HepG2 (cell line): ENCODE measurements around the gene EPB41L5. TPM values are rescaled to one million over a fixed set of nuclear protein-coding genes. Genes with fewer than 3 reads are reported as not detected.

Experiments used
- CBX1 ChIP-seq: IDR thresholded peaks from one replicate; pipeline ENCODE4 v1.6.1; 2016; ENCODE audit warnings: antibody characterized with exemption, low read depth
- E2F2 ChIP-seq: sonication (generic); formaldehyde crosslinking; IDR thresholded peaks from 2 replicates; pipeline ENCODE4 v1.4.0; 2020; ENCODE audit warnings: missing genetic modification reagents, borderline replicate concordance
- FOXP1 ChIP-seq, 2 experiments: fragments of 450-650 bp in 1 of 2; IDR thresholded peaks; 2 replicates each; pipeline ENCODE4 v1.6.1; 2017 to 2018; ENCODE audit warnings: antibody characterized with exemption in 1 of 2
- HDAC1 ChIP-seq: sonication (generic); formaldehyde crosslinking; IDR thresholded peaks from 2 replicates; pipeline ENCODE4 v1.5.1; 2020; ENCODE audit warnings: mild to moderate bottlenecking, missing genetic modification reagents
- HNF4A ChIP-seq: sonication (generic); formaldehyde crosslinking; IDR thresholded peaks from 2 replicates; pipeline ENCODE4 v1.4.0; 2020; ENCODE audit warnings: missing genetic modification reagents
- HNRNPL ChIP-seq: fragments of 200-400 bp; formaldehyde crosslinking; IDR thresholded peaks from 2 replicates; pipeline ENCODE4 v1.6.1; 2017; ENCODE audit warnings: mild to moderate bottlenecking, low read depth, low read length
- KAT2B ChIP-seq: fragments of 150-350 bp; IDR thresholded peaks from 2 replicates; pipeline ENCODE4 v1.6.1; 2014; ENCODE audit warnings: low read depth, low read length, borderline replicate concordance
- KDM1A ChIP-seq: IDR thresholded peaks from 2 replicates; pipeline ENCODE4 v1.6.1; 2016; ENCODE audit warnings: missing compliant biosample characterization
- LCORL ChIP-seq, 2 experiments: fragments of 450-650 bp in 1 of 2; sonication (generic) in 1 of 2; formaldehyde crosslinking in 1 of 2; IDR thresholded peaks; 2 replicates each; pipeline versions ENCODE4 v1.5.0 to v1.6.1; 2017 to 2020; ENCODE audit warnings: antibody characterized with exemption in 1 of 2, missing genetic modification reagents in 1 of 2
- PAWR ChIP-seq: sonication (generic); formaldehyde crosslinking; IDR thresholded peaks from 2 replicates; pipeline ENCODE4 v1.4.0; 2020; ENCODE audit warnings: missing genetic modification reagents, mild to moderate bottlenecking, borderline replicate concordance
- RBM39 ChIP-seq: fragments of 200-400 bp; formaldehyde crosslinking; IDR thresholded peaks from one replicate; pipeline ENCODE4 v1.6.1; 2018; ENCODE audit warnings: antibody characterized with exemption, mild to moderate bottlenecking, low read depth, low read length; ENCODE audit not compliant: poor library complexity, severe bottlenecking
- RCOR2 ChIP-seq: IDR thresholded peaks from 2 replicates; pipeline ENCODE4 v1.6.1; 2016; ENCODE audit warnings: missing biosample characterization, missing genetic modification reagents
- YEATS2 ChIP-seq: sonication (generic); formaldehyde crosslinking; IDR thresholded peaks from 2 replicates; pipeline ENCODE4 v1.4.0; 2020; ENCODE audit warnings: missing genetic modification reagents, borderline replicate concordance
- ZFP37 ChIP-seq: sonication (generic); formaldehyde crosslinking; IDR thresholded peaks from 2 replicates; pipeline ENCODE4 v1.4.0; 2020; ENCODE audit warnings: missing genetic modification reagents, borderline replicate concordance
- ZFP41 ChIP-seq: sonication (generic); formaldehyde crosslinking; IDR thresholded peaks from 2 replicates; pipeline ENCODE4 v1.4.0; 2020; ENCODE audit warnings: mild to moderate bottlenecking, missing genetic modification reagents, borderline replicate concordance
- ZFX ChIP-seq: sonication (generic); formaldehyde crosslinking; IDR thresholded peaks from 2 replicates; pipeline ENCODE4 v1.4.0; 2020; ENCODE audit warnings: mild to moderate bottlenecking, low read depth, missing genetic modification reagents, moderate library complexity
- ZFY ChIP-seq: sonication (generic); formaldehyde crosslinking; IDR thresholded peaks from 2 replicates; pipeline ENCODE4 v1.4.0; 2020; ENCODE audit warnings: missing genetic modification reagents
- ZNF607 ChIP-seq: sonication (generic); formaldehyde crosslinking; IDR thresholded peaks from 2 replicates; pipeline ENCODE4 v1.5.1; 2020; ENCODE audit warnings: missing genetic modification reagents, mild to moderate bottlenecking, borderline replicate concordance
- ZNF670 ChIP-seq: sonication (generic); formaldehyde crosslinking; IDR thresholded peaks from 2 replicates; pipeline ENCODE4 v1.8.0; 2022; ENCODE audit warnings: mild to moderate bottlenecking, missing genetic modification reagents, borderline replicate concordance
- ZNF766 ChIP-seq: sonication (generic); formaldehyde crosslinking; IDR thresholded peaks from 2 replicates; pipeline ENCODE4 v1.5.0; 2020; ENCODE audit warnings: missing genetic modification reagents, borderline replicate concordance
- ZNF772 ChIP-seq: sonication (generic); formaldehyde crosslinking; IDR thresholded peaks from 2 replicates; pipeline ENCODE4 v1.5.0; 2020; ENCODE audit warnings: mild to moderate bottlenecking, missing genetic modification reagents
- ZSCAN9 ChIP-seq: IDR thresholded peaks from 2 replicates; pipeline ENCODE4 v1.6.1; 2016; ENCODE audit warnings: borderline replicate concordance
- polyA plus RNA-seq, 8 experiments: library from polyadenylated mRNA; depleted of rRNA in 3 of 8; stranded (reverse) in 7 of 8; unstranded in 1 of 8; fragments of >200 nt; fragmentation: Illumina TruSeq in 4 of 8; extraction: Trizol in 4 of 8; gene quantifications; 2 replicates each; pipeline versions ENCODE4 v1.2.1 to v1.2.3, GENCODE V29; 2011 to 2016; ENCODE audit warnings: low read depth in 4 of 8, missing spikeins in 1 of 8, mixed read lengths in 1 of 8; ENCODE audit not compliant: insufficient read depth in 1 of 8
- total RNA-seq, 5 experiments: library from RNA; depleted of rRNA; stranded (reverse); fragments of >200 nt; fragmentation: Illumina TruSeq; extraction: Trizol; gene quantifications; 2 replicates each; pipeline ENCODE4 v1.2.3, GENCODE V29; 2016; ENCODE audit warnings: low read depth in 1 of 5
- TF ChIP-seq, protein P1 (sequence below): sonication (generic); formaldehyde crosslinking; IDR thresholded peaks from 2 replicates; pipeline ENCODE4 v1.4.0; 2020; ENCODE audit warnings: missing genetic modification reagents
- TF ChIP-seq, protein P2 (sequence below): sonication (generic); formaldehyde crosslinking; IDR thresholded peaks from 2 replicates; pipeline ENCODE4 v1.4.0; 2020; ENCODE audit warnings: mild to moderate bottlenecking, low read depth, missing genetic modification reagents

Gene EPB41L5
- total and polyA plus RNA-seq, 2 of the 13 experiments (the other 11 are each of a cell fraction or from before 2014, with no cell fraction given), result 40.5 to 47.5 TPM

DNA sequence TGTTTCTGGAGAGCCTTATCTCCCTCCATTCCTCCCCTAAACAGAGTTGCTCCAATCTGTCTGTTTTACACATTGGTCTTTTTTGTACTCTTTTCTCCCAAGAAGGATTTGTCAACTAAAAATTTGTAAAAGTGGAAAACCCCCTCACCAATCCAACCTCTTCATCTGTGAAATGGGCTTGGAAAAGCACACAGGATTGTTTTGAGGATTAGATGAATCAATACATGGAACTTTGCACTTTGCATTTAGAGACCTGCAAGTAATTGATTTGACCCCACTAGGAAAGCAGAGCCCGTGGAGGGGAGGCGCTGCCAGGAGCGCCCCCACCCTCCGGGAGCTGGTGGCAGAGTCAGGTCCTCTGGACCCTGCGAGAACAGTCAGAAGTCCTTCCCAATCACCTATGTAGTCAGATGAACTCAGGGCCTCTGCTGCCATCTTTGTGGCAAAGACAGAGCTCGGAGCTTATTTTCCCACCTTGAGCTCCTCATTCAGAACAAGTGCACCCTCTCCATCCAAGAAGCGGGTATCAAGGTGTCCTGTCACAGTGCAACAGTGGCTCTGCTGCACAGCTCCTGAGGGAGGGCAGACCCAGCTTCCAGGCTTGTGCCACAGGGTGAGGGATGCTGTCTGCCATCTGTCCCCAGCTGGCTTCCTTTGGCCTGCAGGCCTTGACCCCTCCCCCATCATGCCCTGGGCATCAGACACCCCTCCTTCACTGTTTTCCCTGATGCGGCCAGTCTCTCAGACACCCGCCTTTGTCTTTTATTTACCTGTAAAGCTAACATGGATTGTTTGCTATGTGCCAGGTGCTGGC lies 212.1 kb downstream of the EPB41L5 start (continued):
- no peak for TF ChIP-seq E2F2
- no peak for TF ChIP-seq CBX1
- TF ChIP-seq KDM1A, result 0 out of 2 replicates have a peak, but pooled peaks have one; percentile 41
- TF ChIP-seq KAT2B, result peak; percentile 42
- no peak for TF ChIP-seq ZFP37 (CRISPR knock-in tag)
- TF ChIP-seq ZNF772 (CRISPR knock-in tag), result no peak
- TF ChIP-seq, protein P1, sequence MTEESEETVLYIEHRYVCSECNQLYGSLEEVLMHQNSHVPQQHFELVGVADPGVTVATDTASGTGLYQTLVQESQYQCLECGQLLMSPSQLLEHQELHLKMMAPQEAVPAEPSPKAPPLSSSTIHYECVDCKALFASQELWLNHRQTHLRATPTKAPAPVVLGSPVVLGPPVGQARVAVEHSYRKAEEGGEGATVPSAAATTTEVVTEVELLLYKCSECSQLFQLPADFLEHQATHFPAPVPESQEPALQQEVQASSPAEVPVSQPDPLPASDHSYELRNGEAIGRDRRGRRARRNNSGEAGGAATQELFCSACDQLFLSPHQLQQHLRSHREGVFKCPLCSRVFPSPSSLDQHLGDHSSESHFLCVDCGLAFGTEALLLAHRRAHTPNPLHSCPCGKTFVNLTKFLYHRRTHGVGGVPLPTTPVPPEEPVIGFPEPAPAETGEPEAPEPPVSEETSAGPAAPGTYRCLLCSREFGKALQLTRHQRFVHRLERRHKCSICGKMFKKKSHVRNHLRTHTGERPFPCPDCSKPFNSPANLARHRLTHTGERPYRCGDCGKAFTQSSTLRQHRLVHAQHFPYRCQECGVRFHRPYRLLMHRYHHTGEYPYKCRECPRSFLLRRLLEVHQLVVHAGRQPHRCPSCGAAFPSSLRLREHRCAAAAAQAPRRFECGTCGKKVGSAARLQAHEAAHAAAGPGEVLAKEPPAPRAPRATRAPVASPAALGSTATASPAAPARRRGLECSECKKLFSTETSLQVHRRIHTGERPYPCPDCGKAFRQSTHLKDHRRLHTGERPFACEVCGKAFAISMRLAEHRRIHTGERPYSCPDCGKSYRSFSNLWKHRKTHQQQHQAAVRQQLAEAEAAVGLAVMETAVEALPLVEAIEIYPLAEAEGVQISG (CRISPR knock-in tag), result no peak
- no peak for TF ChIP-seq HDAC1 (CRISPR knock-in tag)
- TF ChIP-seq ZNF766 (CRISPR knock-in tag), result no peak
- no peak for TF ChIP-seq ZNF607
- peak; percentile 49; the same call in 1 of the 2 replicates for TF ChIP-seq HNRNPL
- TF ChIP-seq YEATS2 (CRISPR knock-in tag), result no peak
- TF ChIP-seq RBM39, result no peak
- peak; percentile 24; the same call in 1 of the 2 replicates for TF ChIP-seq ZFX (CRISPR knock-in tag)
- 0 out of 2 replicates have a peak, but pooled peaks have one; percentile 8 for TF ChIP-seq ZFY (CRISPR knock-in tag)
- TF ChIP-seq, protein P2, sequence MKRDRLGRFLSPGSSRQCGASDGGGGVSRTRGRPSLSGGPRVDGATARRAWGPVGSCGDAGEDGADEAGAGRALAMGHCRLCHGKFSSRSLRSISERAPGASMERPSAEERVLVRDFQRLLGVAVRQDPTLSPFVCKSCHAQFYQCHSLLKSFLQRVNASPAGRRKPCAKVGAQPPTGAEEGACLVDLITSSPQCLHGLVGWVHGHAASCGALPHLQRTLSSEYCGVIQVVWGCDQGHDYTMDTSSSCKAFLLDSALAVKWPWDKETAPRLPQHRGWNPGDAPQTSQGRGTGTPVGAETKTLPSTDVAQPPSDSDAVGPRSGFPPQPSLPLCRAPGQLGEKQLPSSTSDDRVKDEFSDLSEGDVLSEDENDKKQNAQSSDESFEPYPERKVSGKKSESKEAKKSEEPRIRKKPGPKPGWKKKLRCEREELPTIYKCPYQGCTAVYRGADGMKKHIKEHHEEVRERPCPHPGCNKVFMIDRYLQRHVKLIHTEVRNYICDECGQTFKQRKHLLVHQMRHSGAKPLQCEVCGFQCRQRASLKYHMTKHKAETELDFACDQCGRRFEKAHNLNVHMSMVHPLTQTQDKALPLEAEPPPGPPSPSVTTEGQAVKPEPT (CRISPR knock-in tag), result no peak
- no peak for TF ChIP-seq ZFP41 (CRISPR knock-in tag)
- TF ChIP-seq ZNF670, result 0 out of 2 replicates have a peak, but pooled peaks have one; percentile 3
- TF ChIP-seq LCORL (IDR thresholded peaks at IDR 0.05), result no peak
- no peak for TF ChIP-seq LCORL (CRISPR knock-in tag; IDR thresholded peaks at IDR 0.05)
- no peak for TF ChIP-seq PAWR
- 0 out of 2 replicates have a peak, but pooled peaks have one; percentile 33 for TF ChIP-seq HNF4A (CRISPR knock-in tag)
- 0 out of 2 replicates have a peak, but pooled peaks have one; percentile 36 for TF ChIP-seq RCOR2 (CRISPR knock-in tag)
- no peak for TF ChIP-seq ZSCAN9 (CRISPR knock-in tag)
- no peak for TF ChIP-seq FOXP1 (IDR thresholded peaks at IDR 0.05)
- TF ChIP-seq FOXP1 (CRISPR knock-in tag; IDR thresholded peaks at IDR 0.05), result no peak
